HG02885 (cell line): ENCODE data around the gene CTRL.
"Not testable (repeated sequence)": the region's sequence is repeated elsewhere in the genome, so short reads cannot be mapped to it uniquely, and the experiment has no call there.

Source experiments
- ATAC-seq: cut with Tn5 transposase; IDR thresholded peaks from one replicate; pipeline ENCODE4 v1.9.1; 2021; ENCODE audit warnings: mild to moderate bottlenecking; ENCODE audit not compliant: unreplicated experiment, poor library complexity

Gene CTRL

GRCh38 chr16:67931712-67932461 is at the start of gene CTRL:
CTRL (minus strand) TSS chr16:67931862; CDS start chr16:67931852, 10 bp downstream.
- ATAC-seq: no peak

- no peak for ATAC-seq
These were observed 48.5 kb upstream of the CTRL start, which contains the start of gene DPEP3 for GRCh38 chr16:67979955-67980678. DPEP3 (minus strand) TSS chr16:67980499; CDS start chr16:67980380, 119 bp downstream.

GRCh38 chr16:67977469-67978227 is 46.0 kb upstream of the CTRL start:
- no peak for ATAC-seq

DNA sequence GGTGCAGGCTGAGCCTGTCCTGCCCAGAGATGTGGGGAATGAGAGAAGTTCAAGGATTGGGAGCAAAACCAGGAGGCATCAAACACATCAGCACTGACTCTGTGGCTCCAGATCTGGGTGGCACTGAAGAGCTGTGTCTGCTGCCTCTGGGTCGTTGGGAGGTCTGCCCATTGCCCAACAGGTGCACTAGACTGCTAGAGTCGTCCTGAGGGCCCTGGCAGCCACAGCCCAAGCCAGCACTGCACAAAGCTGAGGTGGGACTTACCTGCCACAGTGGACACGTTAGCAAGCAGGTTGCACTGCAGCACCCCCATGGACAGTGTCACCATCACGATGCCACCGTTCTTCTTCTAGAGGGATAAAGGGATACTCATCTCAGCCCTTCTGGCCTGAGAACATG is 45.3 kb upstream of the CTRL start:
- no peak for ATAC-seq

- ATAC-seq: no peak
These were observed 44.5 kb upstream of the CTRL start for GRCh38 chr16:67976205-67976604.

DNA sequence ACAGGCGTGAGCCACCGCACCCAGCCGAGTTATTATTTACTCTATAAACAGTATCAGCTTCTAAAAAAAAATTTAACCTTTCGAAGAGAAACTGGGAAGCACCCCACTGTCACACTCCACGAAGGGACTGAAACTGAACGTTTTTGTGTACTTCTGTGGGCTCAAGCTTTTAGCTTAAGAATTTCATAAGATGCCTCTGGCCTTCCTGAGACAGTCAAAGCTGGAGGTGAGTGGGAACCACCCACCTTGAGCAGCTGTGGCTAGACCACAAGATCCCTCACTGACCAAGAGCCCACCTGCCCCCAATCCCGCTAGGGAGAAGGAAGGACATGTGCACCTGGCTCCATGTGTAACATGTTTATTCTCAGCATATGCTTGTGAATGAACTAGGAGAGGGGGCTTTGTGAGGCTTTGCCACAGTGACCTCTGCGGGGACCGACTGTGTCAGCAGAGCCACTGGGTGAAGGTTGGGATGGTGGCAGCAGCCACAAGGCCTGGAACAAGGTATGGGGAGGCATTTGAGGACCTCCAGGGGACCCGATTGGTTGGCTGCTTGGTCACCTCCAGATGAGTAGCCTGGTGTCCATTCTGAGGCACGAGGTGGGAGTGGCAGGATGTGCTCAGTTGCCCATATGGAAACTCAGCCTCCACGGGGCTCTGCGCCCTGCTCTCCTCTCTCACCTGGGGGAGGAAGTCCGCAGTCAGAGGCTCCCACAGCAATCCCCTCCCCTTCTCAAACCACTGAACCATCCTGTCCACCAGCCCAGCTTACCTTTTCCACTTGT is 43.9 kb upstream of the CTRL start:
- peak; percentile 68 for ATAC-seq

DNA sequence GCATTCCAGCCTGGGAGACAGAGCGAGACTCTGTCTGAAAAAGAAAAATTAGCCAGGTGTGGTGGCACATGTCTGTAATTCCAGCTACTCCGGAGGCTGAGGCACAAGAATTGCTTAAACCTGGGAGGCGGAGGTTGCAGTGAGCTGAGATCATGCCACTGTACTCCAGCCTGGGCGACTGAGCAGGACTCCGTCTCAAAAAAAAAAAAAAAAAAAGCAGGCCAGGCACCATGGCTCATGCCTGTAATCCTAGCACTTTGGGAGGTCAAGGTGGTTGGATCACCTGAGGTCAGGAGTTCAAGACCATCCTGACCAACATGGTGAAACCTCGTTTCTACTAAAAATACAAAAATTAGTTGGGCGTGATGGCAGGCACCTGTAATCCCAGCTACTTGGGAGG is 40.6 kb upstream of the CTRL start:
- ATAC-seq: not testable (repeated sequence)

GRCh38 chr16:67971111-67971510 is 39.4 kb upstream of the CTRL start:
- ATAC-seq: no peak

DNA sequence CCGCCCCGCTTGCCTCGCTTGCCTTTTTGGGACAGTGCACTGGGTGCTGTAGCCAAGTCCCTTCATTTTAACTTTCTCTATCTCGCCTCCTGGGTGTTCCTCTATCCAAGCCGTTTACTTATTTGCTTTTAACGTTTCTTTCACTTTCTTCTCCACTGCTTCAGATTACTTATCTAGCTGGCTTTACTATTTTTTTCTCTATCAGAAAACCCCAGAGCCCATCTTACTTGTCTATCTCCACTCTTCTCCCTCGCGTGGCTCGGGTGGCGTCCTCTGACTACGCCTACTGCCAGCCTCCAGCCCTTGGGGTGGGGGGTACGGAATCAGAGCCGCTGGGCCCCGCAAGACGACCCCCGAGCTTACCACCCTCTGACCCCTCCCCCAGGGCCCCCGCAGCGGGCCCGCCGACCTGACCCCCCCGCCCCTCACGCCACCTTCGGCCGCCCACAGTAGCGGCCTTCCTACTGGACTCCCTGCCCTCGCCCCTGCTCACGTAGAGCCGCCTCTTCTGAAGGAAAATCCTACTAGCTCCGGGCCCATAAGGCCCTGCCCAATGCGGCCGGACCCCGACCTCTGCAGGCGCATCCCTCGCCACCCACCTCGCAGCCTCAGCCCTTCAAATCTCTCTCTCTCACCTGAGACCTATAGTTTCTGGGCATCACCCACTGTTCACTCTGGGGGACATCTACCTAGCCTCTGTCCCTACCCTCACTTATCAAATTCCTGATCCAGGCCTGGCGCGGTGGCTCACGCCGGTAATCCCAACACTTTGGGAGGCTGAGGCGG is 37.8 kb upstream of the CTRL start:
- ATAC-seq: no peak

DNA sequence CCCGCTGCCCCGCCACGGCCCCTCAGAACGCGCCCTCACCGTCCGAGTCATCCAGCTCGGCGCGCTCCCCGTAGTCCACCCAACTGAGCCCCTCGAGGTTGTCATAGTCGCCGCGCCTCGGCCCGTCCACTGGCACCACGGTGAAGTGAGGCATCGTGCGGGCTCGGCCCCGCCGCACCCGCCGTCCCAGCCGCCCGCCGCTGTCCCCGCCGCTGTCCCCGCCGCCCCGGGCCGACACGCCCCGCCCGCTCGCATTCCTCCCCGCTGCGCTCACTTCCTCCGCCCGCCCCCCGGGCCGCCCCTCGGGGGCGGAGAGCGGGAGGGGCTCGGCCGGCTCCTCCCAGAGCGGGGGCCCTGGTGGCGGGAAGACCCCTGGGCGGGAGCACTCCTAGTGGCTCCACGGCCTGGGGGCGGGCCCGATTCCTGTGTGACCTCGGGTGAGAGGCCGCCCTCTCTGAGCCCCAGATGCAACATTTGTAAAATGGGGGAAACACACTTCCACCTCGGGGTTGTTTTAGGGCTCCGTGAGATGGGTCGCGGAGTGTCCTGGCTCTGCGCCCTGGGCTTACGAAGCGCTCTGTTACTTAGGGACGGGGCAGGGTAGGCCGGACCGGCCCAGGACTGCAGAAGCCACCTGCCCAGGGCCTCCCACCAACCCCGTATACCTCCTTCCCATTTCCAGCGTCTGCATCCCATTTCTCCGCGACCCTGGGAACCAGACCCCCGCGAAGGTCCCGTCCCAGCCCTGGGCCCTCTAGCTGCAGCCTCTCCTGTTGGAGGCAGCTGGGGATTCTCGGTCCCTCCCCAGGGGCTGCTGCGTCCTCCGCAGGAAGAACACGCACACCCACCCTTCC is 37.0 kb upstream of the CTRL start, which contains the start of gene SLC12A4:
SLC12A4 (minus strand) TSS at position 238 of the 854 bp plus-strand sequence; CDS start at position 154, 84 bp downstream.
- ATAC-seq: peak; percentile 78

- peak; percentile 24 for ATAC-seq
These were observed 36.3 kb upstream of the CTRL start for GRCh38 chr16:67967958-67968399.

DNA sequence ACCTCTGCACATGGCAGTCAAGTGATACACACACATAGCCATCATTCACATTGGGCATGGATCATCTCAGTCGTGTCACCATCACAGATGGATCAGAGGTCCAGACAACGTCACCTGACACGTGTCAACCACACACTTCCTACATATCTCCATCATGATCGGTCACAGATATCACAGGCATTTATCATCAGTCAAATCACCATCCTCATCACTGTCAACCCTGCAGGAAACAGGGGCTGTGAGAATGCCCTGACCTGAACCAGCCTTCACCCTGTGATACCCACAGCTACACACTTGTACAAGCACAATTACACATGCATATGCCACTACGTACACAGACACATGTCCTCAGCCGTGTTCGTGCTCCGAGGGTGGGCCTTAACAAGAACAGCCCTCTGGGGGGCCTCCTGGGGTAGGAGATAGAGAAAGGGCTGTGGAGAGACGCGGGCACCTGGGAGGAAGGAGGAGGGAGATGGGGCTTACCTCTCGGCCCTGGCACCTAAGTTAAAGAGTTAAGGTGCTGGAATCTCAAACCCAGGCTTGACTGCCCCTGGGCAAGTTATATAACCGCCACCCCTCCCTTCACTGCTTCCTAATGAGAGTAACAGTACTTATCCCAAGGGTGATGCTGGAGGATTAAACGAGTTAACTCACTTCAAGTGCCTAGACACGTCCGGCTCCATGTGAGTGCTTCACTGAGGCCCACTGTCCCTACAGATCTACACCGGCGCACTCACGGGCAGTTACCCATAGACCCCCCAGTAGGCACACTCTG is 35.7 kb upstream of the CTRL start:
- ATAC-seq: peak; percentile 11

GRCh38 chr16:67966549-67967182 is 35.0 kb upstream of the CTRL start:
- no peak for ATAC-seq

DNA sequence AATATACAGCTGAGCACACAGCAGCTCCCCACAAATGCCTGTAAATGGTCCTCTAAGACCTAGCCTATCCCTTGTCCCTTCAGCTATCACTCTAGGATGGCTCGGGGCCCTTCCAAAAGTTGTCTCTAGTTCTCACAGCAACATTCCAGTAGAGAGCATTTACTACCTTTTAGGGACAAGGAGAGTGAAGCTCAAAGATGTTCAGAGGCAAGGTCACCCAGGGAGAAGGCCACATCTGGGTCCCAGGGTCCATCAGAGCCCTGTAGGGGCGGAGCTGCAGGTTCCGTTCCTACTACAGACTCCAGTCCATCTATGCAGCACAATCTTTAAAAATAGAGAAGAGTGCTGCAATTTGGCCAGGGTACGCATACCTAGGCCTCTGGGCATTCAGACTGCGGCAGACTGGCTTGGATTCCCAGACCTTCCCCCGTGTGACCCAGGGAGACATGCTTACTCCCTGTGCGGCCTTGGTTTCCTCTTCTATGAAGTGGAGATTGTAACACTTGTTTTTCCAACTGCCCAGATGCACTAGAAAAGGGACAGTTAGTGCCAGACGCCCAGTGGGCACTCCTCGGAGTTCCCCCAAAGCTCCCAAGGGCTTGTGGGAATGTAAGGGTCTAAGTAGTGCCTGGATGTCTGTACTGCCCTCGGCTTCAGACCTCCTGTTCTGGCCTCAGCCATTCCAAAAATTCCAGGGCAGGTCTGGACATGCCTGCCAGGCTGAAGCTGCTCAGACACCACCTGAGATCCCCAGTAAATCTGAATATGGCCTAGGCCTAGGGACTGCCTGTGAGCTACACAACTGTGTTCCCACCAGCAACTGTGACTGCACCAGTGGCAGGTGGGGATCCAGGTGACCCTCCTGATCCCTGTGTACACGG is 34.2 kb upstream of the CTRL start:
- no peak for ATAC-seq

- ATAC-seq: no peak
These were observed 32.9 kb upstream of the CTRL start for GRCh38 chr16:67964477-67965131.
